Kasumi-1 (cell line): Measurements from ENCODE around the gene UTP25.
"Not testable (repeated sequence)": the region's sequence is repeated elsewhere in the genome, so short reads cannot be mapped to it uniquely, and the experiment has no call there.

Experiments used
- DNase-seq, 2 experiments: peaks; one replicate each; lab custom pipeline; 2025; lab: John Stamatoyannopoulos, UW

The UTP25 gene

DNA sequence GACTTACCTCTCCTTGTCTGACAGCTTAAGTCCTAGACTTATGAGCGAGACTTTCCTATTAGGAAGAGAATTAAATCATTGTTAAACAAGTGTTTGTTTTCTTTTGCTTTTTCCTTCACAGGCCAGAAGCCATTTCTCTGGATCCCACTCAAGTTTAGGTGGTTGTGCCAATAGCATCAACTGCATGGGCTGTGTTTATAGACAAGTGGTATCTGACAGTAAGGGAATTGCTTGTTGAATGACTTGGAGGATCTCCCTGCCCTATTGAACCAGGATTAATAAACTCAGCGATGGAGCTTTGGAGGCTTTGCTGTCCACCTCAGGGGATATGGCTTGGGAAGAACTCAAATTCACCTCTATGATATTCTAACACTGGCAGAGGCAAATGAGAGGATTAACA lies 43.7 kb downstream of the UTP25 start:
- DNase-seq = no peak

GRCh38 chr1:209873067-209873799 lies 45.5 kb downstream of the UTP25 start:
- no peak for DNase-seq

- DNase-seq = no peak
Observed at GRCh38 chr1:209875515-209875914, 47.7 kb downstream of the UTP25 start.

DNA sequence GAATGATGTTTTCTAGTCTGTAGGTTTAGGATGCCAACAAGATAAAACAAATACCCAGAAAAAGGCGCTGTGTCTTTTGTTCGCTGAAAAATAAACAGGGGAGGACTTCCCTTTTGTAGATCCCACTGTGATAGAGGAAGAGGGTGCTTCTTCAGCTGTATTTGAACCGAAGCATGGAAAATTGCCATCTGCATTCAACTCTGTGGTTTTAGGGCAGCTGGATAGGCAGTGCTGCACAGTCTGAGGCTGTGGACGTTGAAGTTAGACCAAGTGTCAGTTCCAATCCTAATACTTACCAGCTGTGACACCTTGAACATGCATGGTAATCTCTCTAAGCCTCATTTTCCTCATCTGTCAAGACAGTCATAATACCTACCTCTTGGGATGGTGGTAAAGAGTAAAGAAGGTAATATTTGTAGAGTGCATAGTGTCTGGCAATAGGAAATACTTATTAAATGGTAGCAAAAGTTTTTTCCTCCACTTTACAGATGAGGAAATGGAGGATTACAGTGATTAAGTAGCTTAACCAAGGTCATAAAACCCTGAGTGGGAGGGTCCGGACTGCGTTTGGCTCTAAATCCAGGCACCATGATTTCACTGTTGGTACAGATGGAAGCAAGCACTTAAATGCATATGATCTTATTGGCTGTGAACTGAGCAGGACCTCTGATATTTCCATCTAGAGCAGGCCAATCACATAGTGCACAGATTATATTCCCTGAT lies 48.5 kb downstream of the UTP25 start:
- DNase-seq = no peak

DNA sequence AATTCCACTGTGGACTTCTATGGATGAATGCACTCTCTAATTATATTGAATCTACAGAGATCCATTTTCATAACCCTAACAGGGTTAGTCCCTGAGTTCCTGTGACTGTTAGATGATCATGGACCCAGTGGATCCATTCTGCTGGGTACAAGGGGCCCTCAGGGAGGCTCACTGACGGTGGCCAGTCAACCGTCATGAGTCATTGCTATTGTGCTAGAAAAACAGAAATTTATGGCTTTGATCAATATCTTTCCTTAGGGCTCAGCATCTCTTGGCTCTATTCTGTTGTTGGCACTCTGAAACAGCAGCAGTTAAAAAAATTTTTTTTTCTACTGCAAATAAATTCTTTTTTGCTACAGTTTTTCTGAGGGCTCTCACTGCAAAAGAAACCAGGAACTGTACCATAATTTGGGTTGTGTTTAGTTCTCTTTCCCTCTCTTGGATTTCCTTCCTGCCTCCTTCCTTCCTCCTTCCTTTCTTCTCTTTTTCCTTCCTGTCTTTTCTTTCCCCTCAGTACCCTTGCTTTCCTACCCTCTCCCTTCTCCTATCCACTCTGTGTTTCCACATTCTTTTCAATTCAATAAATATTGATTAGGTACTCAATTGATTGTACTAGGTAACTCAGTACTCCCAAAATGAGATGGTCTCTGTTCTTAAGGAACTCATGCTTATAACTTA lies 49.5 kb downstream of the UTP25 start:
- no peak for DNase-seq

DNA sequence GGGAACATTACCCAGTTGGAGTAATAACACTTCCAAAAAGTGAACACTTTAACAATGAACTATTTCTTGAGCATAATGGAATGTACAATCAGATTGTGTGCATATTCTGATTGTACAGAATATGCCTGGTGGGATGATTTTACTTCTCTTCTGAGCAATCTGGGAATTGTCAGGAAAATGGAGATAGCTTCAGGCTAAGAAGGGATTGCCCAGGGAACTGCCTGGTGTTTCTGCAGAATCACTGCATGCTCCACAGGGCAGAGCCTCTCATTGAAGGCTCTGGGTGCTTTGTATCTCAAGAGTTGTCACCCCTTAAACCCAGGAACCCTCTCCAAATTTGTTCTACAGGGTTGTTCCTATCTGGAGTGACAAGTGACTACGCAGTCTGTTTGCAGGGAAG lies 51.2 kb downstream of the UTP25 start:
- DNase-seq = no peak

DNA sequence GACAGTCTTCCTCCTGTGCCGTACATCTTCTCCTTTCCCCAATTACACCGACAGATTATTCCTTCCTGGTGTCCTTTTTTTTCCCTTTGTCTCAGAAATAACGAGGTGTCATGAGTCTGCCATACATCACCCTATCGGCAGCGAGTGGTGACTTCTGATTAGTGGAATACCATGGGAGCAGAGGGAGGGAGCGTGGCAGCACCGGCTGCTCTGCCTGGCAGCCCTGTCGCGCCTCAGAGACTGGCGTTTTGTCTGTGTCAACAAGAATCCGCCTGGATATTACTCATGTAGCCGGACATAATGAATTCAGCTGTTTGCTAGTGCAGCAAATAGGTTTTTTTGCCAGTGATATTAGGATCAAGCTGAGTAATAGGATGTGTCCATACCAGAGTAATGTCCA lies 51.8 kb downstream of the UTP25 start:
- no peak for DNase-seq

DNA sequence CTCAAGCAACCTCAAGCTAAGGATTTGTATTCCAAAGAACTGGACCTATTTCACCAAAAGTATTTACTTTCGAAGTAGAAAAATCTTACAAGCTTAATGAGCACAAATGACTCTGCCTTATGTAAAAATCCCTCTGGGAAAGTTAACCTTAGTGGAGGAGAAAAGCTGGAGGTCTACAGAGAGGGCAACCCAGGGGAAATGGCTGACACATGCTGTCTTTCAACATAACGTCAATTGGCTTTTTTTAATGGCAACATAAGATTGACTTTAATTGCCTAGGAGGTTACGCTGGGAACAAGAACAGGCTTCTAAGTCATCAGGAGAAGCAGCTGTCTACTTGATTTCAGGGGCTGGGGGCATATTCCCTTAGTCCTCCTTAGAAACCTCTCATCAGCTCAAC lies 52.3 kb downstream of the UTP25 start:
- no peak for DNase-seq

GRCh38 chr1:209881619-209882018 lies 53.8 kb downstream of the UTP25 start:
- DNase-seq = no peak

- no peak for DNase-seq
Observed at GRCh38 chr1:209882286-209882685, 54.5 kb downstream of the UTP25 start.

GRCh38 chr1:209882942-209883340 lies 55.2 kb downstream of the UTP25 start:
- DNase-seq = no peak

DNA sequence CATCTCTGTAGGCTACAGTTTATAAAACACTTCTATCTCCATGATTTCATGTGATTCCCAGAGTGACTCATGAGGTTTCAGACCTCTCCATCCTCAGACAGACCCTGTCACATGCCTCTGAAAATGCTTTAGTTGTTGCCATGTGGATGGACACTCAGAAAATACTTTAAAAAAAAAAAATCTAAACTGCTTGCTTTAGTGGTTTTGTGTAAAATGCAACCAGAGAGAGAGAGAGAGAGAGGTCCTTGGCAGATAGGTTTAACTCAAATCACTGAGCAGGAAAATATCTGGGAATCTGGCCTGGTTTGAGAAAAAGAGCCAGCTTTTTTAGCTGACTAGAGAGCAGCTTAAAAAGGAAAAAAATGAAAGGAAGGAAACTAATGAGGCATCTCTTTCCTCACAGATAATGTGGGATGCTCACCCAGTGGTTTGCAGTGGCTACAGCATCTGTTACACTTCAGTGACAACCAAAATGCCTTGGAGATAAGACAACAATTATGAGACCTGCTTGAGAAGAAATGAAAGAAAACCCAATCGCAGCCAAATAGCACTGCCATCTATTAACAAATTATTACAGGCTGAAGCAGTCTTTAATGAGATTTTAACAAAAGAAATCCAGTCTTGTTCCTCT lies 55.7 kb downstream of the UTP25 start:
- no peak for DNase-seq

DNA sequence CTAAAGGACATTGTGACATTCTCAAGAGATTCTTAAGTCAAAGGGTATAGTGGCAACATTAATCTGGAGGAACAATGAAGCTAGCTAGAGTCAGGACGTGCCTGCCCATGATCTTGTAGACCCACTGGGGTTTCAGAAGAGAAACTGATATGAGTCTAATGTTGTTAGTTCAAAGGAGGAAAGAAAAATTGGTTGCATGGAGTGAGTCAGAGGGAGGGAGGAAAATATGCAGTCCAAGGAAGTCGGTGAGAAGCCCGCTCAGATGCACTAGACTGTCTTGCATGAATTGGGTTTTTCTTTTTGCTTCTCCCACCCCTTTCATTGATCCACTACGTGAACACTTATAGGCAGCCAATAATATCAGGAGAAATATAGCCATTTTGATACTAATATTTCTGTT lies 56.5 kb downstream of the UTP25 start:
- no peak for DNase-seq

- no peak for DNase-seq
Observed at GRCh38 chr1:209884665-209885117, 56.9 kb downstream of the UTP25 start.

GRCh38 chr1:209885403-209886218 lies 57.8 kb downstream of the UTP25 start:
- DNase-seq = no peak

- no peak for DNase-seq
Observed at GRCh38 chr1:209886219-209886536, 58.4 kb downstream of the UTP25 start.

- not testable (repeated sequence) for DNase-seq
Observed at GRCh38 chr1:209888291-209889076, 60.7 kb downstream of the UTP25 start.

GRCh38 chr1:209889077-209889418 lies 61.3 kb downstream of the UTP25 start:
- no peak for DNase-seq

DNA sequence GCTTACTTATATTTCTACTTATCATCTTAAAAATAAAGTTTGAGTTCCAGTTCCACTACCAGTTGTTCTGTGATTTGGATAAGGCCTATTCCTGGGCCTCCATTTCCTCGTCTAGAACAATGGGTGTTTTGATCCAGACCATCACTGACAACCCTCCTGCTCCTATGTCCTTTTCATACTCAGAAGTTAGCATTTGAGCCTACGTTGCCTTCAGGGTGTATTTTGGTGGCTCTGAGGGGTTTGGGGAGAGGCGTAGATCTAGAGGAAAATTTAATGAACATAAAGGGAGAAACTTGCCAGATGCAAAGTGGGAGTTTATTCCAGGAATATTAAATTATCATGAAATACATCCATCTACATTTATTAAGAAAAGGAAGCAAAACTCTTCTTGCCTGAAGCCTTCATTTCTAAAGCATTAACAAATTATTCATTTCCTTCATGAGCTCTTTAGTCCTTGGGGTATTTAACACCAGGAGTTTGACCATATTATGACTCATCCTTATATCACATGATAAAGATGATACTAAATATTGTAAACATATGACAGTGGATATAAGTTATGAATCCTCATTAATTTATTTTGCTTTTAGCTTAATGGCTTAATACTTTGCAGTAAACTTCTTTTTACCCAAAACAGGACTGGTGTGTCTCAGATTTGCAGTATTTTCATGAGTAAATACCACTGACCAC lies 63.0 kb downstream of the UTP25 start:
- no peak for DNase-seq

GRCh38 chr1:209893751-209894150 lies 66.0 kb downstream of the UTP25 start:
- no peak for DNase-seq

DNA sequence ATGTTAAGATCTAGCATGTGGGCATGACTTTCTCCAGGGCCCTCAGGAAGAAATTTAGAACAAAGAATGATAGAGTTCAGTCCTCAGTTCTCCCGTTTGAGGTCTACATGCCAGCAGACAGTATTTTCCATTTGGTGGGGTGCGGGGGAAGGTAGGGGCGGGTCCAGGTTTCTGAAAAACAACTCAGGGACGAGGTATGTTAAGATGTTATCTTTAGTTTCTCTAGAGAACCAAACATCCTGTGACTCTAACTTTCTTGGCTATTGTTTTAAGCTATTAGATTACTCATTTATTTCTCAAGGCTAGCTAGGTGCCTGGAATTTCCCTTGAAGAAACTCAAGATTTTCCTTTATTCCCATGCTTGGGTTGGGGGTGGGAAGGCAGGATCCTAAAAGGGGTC lies 67.9 kb downstream of the UTP25 start:
- DNase-seq = no peak
